ENCODE data around the gene OR4C45.

- TF ChIP-seq CTCF (IDR thresholded peaks at IDR 0.05) = no peak
- TF ChIP-seq POLR2A (IDR thresholded peaks at IDR 0.05) = no peak
These were observed 40.7 kb downstream of the OR4C45 start for GRCh38 chr11:50073113-50074105.
